Liver (tissue), 9 donors: ENCODE data around the gene FBP1. TPM values are rescaled to one million over a fixed set of nuclear protein-coding genes. Genes with fewer than 3 reads are reported as not detected.
A peak's percentile ranks its signal among the peaks of the same experiment; 100 is the strongest.

Experiments used
- DNase-seq: peaks from one replicate; pipeline ENCODE4 v3.0.0-alpha.2; 2017; ENCODE audit warnings: low spot score
- H3K27ac ChIP-seq, 2 donors: one replicate each; pipeline ENCODE4 v1.7.0; 2013; ENCODE audit warnings: inconsistent platforms in 2 of 2, low read length in 2 of 2, control low read depth in 1 of 2, low read depth in 1 of 2, mild to moderate bottlenecking in 1 of 2
- H3K27me3 ChIP-seq, 4 donors: one replicate each; pipeline versions ENCODE4 v1.6.1 to v1.7.0; 2013; ENCODE audit warnings: low read length in 3 of 4, inconsistent platforms in 1 of 4, mild to moderate bottlenecking in 1 of 4, moderate library complexity in 1 of 4; ENCODE audit not compliant: control insufficient read depth in 4 of 4, insufficient read depth in 4 of 4
- H3K36me3 ChIP-seq, 4 donors: one replicate each; pipeline versions ENCODE4 v1.6.1 to v1.7.0; 2013; ENCODE audit warnings: low read length in 3 of 4, mild to moderate bottlenecking in 3 of 4, low read depth in 1 of 4, moderate library complexity in 1 of 4; ENCODE audit not compliant: control insufficient read depth in 4 of 4, insufficient read depth in 3 of 4
- H3K4me1 ChIP-seq, 4 donors: one replicate each; pipeline versions ENCODE4 v1.6.1 to v1.7.0; 2013; ENCODE audit warnings: low read length in 3 of 4, mild to moderate bottlenecking in 3 of 4, moderate library complexity in 1 of 4; ENCODE audit not compliant: control insufficient read depth in 4 of 4, insufficient read depth in 4 of 4
- H3K4me3 ChIP-seq, 3 donors: one replicate each; pipeline versions ENCODE4 v1.6.1 to v1.7.0; 2013; ENCODE audit warnings: low read length in 3 of 3, control low read depth in 1 of 3, low read depth in 1 of 3, mild to moderate bottlenecking in 1 of 3
- H3K9ac ChIP-seq, 2 donors: one replicate each; pipeline ENCODE4 v1.7.0; 2013; ENCODE audit warnings: low read length in 2 of 2, mild to moderate bottlenecking in 2 of 2, moderate library complexity in 2 of 2, control low read depth in 1 of 2, low read depth in 1 of 2
- H3K9me3 ChIP-seq, 4 donors: one replicate each; pipeline versions ENCODE4 v1.6.1 to v1.7.0; 2013; ENCODE audit warnings: low read length in 3 of 4; ENCODE audit not compliant: control insufficient read depth in 4 of 4
- FOXA2 ChIP-seq: IDR thresholded peaks from 2 replicates; pipeline ENCODE4 v1.6.1; 2016; ENCODE audit warnings: antibody characterized with exemption
- HNF4A ChIP-seq, 2 donors: conservative IDR thresholded peaks; 2 replicates each; pipeline ENCODE4 v1.6.1; 2016; ENCODE audit warnings: antibody characterized with exemption in 2 of 2, mild to moderate bottlenecking in 2 of 2
- MAX ChIP-seq: IDR thresholded peaks from 2 replicates; pipeline ENCODE4 v1.6.1; 2016; ENCODE audit warnings: antibody characterized with exemption
- NR2F2 ChIP-seq: IDR thresholded peaks from 2 replicates; pipeline ENCODE4 v1.6.1; 2016; ENCODE audit warnings: antibody characterized with exemption
- RAD21 ChIP-seq, 2 donors: IDR thresholded peaks; 2 replicates each; pipeline ENCODE4 v1.6.1; 2016; ENCODE audit warnings: antibody characterized with exemption in 2 of 2, mild to moderate bottlenecking in 2 of 2
- REST ChIP-seq: IDR thresholded peaks from 2 replicates; pipeline ENCODE4 v1.6.1; 2016; ENCODE audit warnings: antibody characterized with exemption, mild to moderate bottlenecking
- RXRA ChIP-seq, 2 donors: IDR thresholded peaks; 2 replicates each; pipeline ENCODE4 v1.6.1; 2017 to 2018; ENCODE audit warnings: antibody characterized with exemption in 2 of 2, mild to moderate bottlenecking in 1 of 2
- SP1 ChIP-seq: IDR thresholded peaks from 2 replicates; pipeline ENCODE4 v1.6.1; 2018; ENCODE audit warnings: antibody characterized with exemption, mild to moderate bottlenecking
- TAF1 ChIP-seq: conservative IDR thresholded peaks from 2 replicates; pipeline ENCODE4 v1.6.1; 2016; ENCODE audit warnings: antibody characterized with exemption, mild to moderate bottlenecking
- YY1 ChIP-seq: IDR thresholded peaks from 2 replicates; pipeline ENCODE4 v1.6.1; 2016; ENCODE audit warnings: antibody characterized with exemption, mild to moderate bottlenecking
- ZBTB33 ChIP-seq: IDR thresholded peaks from 2 replicates; pipeline ENCODE4 v1.6.1; 2016; ENCODE audit warnings: antibody characterized with exemption
- WGBS: extraction: QIAGEN DNeasy Blood & Tissue Kit; methylation state at CpG from one replicate; pipeline ENCODE4 v1.1.7; 2013; 5-methylcytosine and 5-hydroxymethylcytosine counted together
- polyA plus RNA-seq, 2 donors: library from polyadenylated mRNA; stranded (reverse) in 1 of 2; unstranded in 1 of 2; fragments of 200-250 nt in 1 of 2; fragments of >200 nt in 1 of 2; fragmentation: Nextera tagmentation in 1 of 2; extraction: Ambion mirVana in 1 of 2; gene quantifications; one replicate each; pipeline versions ENCODE4 v1.2.1 to v1.2.3, GENCODE V29; 2013 to 2015
- total RNA-seq, 2 donors: library from RNA; depleted of rRNA; stranded (reverse); fragments of >200 nt; gene quantifications; one replicate each; pipeline ENCODE4 v1.2.3, GENCODE V29; 2014
- donor health status: healthy.
- donor health status: healthy.
- donor health status: healthy.
- donor health status: healthy.
- donor health status: healthy.

FBP1 gene
- total and polyA plus RNA-seq, 4 donors = 27.8 to 574 (median 317) TPM

GRCh38 chr9:94554078-94554438 lies 85.3 kb downstream of the FBP1 start:
- peaks cover 3 to 15% (median 10%) of the 10 kb centered on the region in 4 donors for H3K4me1 ChIP-seq
- no peak for TF ChIP-seq HNF4A (conservative IDR thresholded peaks at IDR 0.05)
- no peak for TF ChIP-seq NR2F2
- TF ChIP-seq FOXA2 = no peak
- no peak for TF ChIP-seq RXRA (IDR thresholded peaks at IDR 0.05)
- TF ChIP-seq RAD21 (IDR thresholded peaks at IDR 0.05) = no peak
- TF ChIP-seq YY1 = no peak
- TF ChIP-seq SP1 = no peak
- no peak for TF ChIP-seq MAX
- TF ChIP-seq REST = no peak
- no peak for TF ChIP-seq TAF1
- TF ChIP-seq ZBTB33 = no peak
- no peaks in the 10 kb centered on the region for H3K27me3 ChIP-seq
- H3K4me3 ChIP-seq = peak overlapping the region; percentile 60 to 85 (median 78)
- H3K36me3 ChIP-seq = peaks cover 0 to 4% (median 2%) of the 10 kb centered on the region in 4 donors
- WGBS = 39% methylated on average over 16 of the region's 16 CpGs
- peak overlapping the region; percentile 51 to 81 for H3K9ac ChIP-seq
- H3K27ac ChIP-seq = peak overlapping the region; percentile 92 to 93
- DNase-seq = no peak
- no peaks in the 10 kb centered on the region for H3K9me3 ChIP-seq

Other genes starting within 250 kb of the FBP1 start
- under 1 TPM; 0.19 to 0.67 TPM for gene PCAT7, start 84.4 kb downstream of the FBP1 start, total RNA-seq
- gene PCAT7, start 84.4 kb downstream of the FBP1 start, polyA plus RNA-seq = under 1 TPM; 0.71 to 0.95 TPM
- not detected for gene FBP2, start 45.7 kb downstream of the FBP1 start, total RNA-seq
- not detected for gene FBP2, start 45.7 kb downstream of the FBP1 start, polyA plus RNA-seq
- gene AOPEP, start 87.2 kb upstream of the FBP1 start, total RNA-seq = 10 to 100 TPM; 22.2 to 77.1 TPM
- gene AOPEP, start 87.2 kb upstream of the FBP1 start, polyA plus RNA-seq = 10 to 100 TPM; 24.1 to 45.4 TPM